ENCODE data around the gene STK40. TPM values are rescaled to one million over a fixed set of nuclear protein-coding genes. Genes with fewer than 3 reads are reported as not detected.

Gene STK40
- total and polyA plus RNA-seq, 9 of the 15 experiments (the other 6 are each of a cell fraction or from before 2014, with no cell fraction given): 0.69 to 94.3 (median 39.1) TPM

GRCh38 chr1:36342426-36343185 is 43.1 kb downstream of the STK40 start (continued):
- TF ChIP-seq ATF6 (CRISPR knock-in tag; IDR thresholded peaks at IDR 0.05): no peak
- no peak for TF ChIP-seq HOMEZ (CRISPR knock-in tag; IDR thresholded peaks at IDR 0.05)
- TF ChIP-seq ZNF707 (CRISPR knock-in tag; conservative IDR thresholded peaks at IDR 0.05): no peak
- TF ChIP-seq ZNF740 (CRISPR knock-in tag; IDR thresholded peaks at IDR 0.05): 0 out of 2 replicates have a peak, but pooled peaks have one; percentile 19
- TF ChIP-seq ZNF740 (tag; IDR thresholded peaks at IDR 0.05): no peak
- no peak for TF ChIP-seq ZNF76 (CRISPR knock-in tag; IDR thresholded peaks at IDR 0.05; ENCODE audit: borderline replicate concordance)
- TF ChIP-seq BRF1 (IDR thresholded peaks at IDR 0.05; ENCODE audit: borderline replicate concordance, extremely low read depth, insufficient read length): no peak
- no peak for TF ChIP-seq TFE3 (CRISPR knock-in tag; IDR thresholded peaks at IDR 0.05)
- no peak for TF ChIP-seq HES1 (IDR thresholded peaks at IDR 0.05; ENCODE audit: low read depth)
- no peak for TF ChIP-seq ZNF766 (CRISPR knock-in tag; conservative IDR thresholded peaks at IDR 0.05)
- no peak for TF ChIP-seq ZNF280B (CRISPR knock-in tag; IDR thresholded peaks at IDR 0.05)
- TF ChIP-seq DEAF1 (CRISPR knock-in tag; IDR thresholded peaks at IDR 0.05): peak; percentile 64
- no peak for TF ChIP-seq ZKSCAN1 (IDR thresholded peaks at IDR 0.05; ENCODE audit: low read depth, low read length)
